HG02884 (cell line): ENCODE results near the gene KIAA0930.

Source experiments
- ATAC-seq: cut with Tn5 transposase; IDR thresholded peaks from one replicate; pipeline ENCODE4 v1.9.1; 2021; ENCODE audit warnings: mild to moderate bottlenecking, moderate library complexity; ENCODE audit not compliant: unreplicated experiment

The KIAA0930 gene

GRCh38 chr22:45223304-45224117 is 17.2 kb downstream of the KIAA0930 start:
- no peak for ATAC-seq

GRCh38 chr22:45221201-45221600 is 19.5 kb downstream of the KIAA0930 start:
- no peak for ATAC-seq

GRCh38 chr22:45218976-45219375 is 21.7 kb downstream of the KIAA0930 start:
- no peak for ATAC-seq

- no peak for ATAC-seq
These were observed 22.9 kb downstream of the KIAA0930 start for GRCh38 chr22:45217806-45218205.

GRCh38 chr22:45217345-45217744 is 23.3 kb downstream of the KIAA0930 start:
- ATAC-seq: no peak

GRCh38 chr22:45216133-45217003 is 24.3 kb downstream of the KIAA0930 start:
- ATAC-seq: no peak

- ATAC-seq: no peak
These were observed 27.5 kb downstream of the KIAA0930 start for GRCh38 chr22:45212992-45213751.

- ATAC-seq: no peak
These were observed 28.4 kb downstream of the KIAA0930 start for GRCh38 chr22:45212306-45212709.

GRCh38 chr22:45211848-45212247 is 28.8 kb downstream of the KIAA0930 start:
- no peak for ATAC-seq

- no peak for ATAC-seq
These were observed 29.3 kb downstream of the KIAA0930 start for GRCh38 chr22:45211435-45211834.

- no peak for ATAC-seq
These were observed 29.7 kb downstream of the KIAA0930 start for GRCh38 chr22:45210991-45211390.

GRCh38 chr22:45210577-45210976 is 30.1 kb downstream of the KIAA0930 start:
- no peak for ATAC-seq

- no peak for ATAC-seq
These were observed 30.5 kb downstream of the KIAA0930 start for GRCh38 chr22:45210174-45210573.

- ATAC-seq: no peak
These were observed 31.5 kb downstream of the KIAA0930 start for GRCh38 chr22:45208993-45209838.

GRCh38 chr22:45208696-45208992 is 32.0 kb downstream of the KIAA0930 start:
- ATAC-seq: no peak

GRCh38 chr22:45207981-45208664 is 32.6 kb downstream of the KIAA0930 start:
- no peak for ATAC-seq

GRCh38 chr22:45207533-45207932 is 33.2 kb downstream of the KIAA0930 start:
- no peak for ATAC-seq

- ATAC-seq: no peak
These were observed 34.5 kb downstream of the KIAA0930 start for GRCh38 chr22:45206233-45206632.

- ATAC-seq: no peak
These were observed 35.3 kb downstream of the KIAA0930 start for GRCh38 chr22:45205276-45205925.
